ENCODE data around the gene UGT1A8.
"Not testable (repeated sequence)": the region's sequence is repeated elsewhere in the genome, so short reads cannot be mapped to it uniquely, and the experiment has no call there.

Gene UGT1A8

DNA sequence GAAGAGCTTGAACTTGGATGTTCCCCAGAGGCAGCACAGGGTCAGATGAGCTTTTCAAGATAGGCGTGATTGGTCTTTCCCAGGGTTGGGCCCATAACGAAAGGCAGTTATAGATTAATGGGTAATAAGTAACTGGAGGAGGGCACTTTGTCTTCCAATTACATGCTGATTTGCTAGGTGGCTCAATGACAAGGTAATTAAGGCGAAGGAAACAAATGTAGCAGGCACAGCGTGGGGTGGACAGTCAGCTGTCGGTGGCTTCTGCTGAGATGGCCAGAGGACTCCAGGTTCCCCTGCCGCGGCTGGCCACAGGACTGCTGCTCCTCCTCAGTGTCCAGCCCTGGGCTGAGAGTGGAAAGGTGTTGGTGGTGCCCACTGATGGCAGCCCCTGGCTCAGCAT lies 101.1 kb downstream of the UGT1A8 start, which contains the start of gene UGT1A4:
UGT1A4 (plus strand) TSS at position 185 of the 400 bp plus-strand sequence; CDS start at position 270, 85 bp downstream.
- DNase-seq (ENCODE audit: low read depth) = no peak

DNA sequence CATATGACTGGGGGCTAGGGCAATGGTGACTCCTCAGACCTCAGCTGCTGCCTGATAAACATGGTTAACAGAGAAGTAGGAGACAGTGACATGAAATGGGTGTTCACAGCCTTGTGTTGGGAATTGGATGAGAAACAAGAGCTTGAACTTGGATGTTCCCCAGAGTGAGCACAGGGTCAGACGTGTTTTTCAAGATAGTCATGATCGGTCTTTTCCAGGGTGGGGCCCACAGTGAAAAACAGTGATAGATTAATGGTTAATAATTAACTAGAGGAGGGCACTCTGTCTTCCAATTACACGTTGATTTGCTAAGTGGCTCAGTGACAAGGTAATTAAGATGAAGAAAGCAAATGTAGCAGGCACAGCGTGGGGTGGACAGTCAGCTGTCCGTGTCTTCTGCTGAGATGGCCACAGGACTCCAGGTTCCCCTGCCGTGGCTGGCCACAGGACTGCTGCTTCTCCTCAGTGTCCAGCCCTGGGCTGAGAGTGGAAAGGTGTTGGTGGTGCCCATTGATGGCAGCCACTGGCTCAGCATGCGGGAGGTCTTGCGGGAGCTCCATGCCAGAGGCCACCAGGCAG lies 111.4 kb downstream of the UGT1A8 start, which contains the start of gene UGT1A3:
UGT1A3 (plus strand) TSS at position 320 of the 579 bp plus-strand sequence; CDS start at position 405, 85 bp downstream.
- no peak for DNase-seq (ENCODE audit: low read depth)

DNA sequence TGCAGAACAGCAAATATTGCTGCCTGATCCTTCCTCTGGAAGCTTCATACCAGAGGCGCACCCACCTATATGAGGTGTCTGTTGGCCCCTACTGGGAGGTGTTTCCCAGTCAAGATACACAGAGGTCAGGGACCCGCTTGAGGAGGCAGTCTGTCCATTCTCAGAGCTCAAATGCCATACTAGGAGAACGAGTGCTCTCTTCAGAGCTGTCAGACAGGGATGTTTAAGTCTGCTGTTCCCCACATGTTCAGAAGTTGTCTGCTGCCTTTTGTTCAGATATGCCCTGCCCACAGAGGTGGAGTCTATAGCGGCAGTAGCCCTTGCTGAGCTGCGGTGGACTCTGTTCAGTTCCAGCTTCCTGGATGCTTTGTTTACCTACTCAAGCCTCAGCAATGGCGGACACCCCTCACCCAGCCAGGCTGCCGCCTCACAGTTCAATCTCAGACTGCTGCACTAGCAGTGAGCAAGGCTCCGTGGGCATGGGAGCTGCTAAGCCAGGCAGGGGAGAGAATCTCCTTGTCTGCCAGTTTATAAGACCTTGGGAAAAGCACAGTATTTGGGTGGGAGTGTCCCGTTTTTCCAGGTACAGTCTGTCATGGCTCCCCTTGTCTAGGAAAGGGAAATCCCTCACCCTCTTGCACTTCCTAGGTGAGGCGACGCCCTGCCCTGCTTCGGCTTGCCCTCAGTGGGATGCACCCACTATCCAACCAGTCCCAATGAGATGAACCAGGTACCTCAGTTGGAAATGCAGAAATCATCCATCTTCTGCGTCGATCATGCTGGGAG lies 119.6 kb downstream of the UGT1A8 start:
- not testable (repeated sequence) for DNase-seq (ENCODE audit: low read depth)

DNA sequence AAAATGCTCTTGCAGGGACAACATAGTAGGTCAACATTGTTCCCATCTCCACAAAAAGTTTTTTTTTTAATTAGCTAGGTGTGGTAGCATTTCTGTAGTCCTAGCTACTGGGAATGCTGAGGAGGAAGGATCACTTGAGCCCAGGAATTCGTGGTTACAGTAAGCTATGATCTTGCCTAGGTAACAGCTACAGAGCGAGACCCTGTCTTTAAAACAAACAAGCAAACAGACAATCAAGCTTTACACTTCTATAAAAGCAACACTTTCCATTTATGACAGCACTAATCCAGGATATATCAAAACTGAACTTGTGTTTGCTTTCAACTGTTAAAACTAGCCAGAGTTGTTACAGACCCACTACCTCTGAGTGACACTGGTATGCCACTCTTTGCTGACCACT lies 123.4 kb downstream of the UGT1A8 start:
- no peak for DNase-seq (ENCODE audit: low read depth)

DNA sequence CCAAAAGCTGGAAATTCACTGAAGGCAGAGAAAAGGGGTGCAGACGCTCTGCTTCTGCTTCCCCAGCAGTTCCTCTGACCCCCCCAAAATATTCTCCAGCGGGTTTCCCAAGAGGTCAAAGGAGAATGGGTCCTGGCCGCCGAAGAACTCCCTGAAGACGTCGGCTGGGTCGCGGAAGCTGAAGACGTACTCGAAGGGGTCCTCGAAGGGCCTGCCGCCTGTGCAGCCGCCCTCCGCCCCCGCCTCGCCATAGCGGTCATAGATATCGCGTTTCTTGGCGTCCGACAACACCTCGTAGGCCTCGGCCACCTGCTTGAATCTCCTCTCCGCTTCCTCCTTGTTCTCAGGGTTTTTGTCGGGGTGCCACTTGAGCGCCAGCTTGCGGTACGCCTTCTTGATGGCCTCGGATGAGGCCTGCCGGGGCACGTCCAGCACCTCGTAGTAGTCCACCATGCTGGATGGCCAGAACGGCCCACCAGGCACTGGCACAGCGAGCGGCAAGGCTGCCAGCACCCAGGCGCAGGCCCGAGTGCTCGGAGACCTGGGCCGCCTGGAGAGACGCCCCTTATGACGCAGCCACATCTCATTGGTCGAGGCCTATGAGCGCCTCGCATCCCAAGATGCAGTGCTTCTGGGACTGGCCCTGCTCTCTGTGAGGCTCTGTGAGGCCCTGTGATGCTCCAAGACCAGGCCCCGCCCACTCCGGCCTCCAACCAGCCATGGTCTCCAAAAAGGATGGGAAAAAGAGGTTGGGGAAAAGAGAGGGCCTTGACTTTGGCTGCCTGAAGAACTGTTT lies 126.2 kb downstream of the UGT1A8 start:
- DNase-seq (ENCODE audit: low read depth) = no peak

DNA sequence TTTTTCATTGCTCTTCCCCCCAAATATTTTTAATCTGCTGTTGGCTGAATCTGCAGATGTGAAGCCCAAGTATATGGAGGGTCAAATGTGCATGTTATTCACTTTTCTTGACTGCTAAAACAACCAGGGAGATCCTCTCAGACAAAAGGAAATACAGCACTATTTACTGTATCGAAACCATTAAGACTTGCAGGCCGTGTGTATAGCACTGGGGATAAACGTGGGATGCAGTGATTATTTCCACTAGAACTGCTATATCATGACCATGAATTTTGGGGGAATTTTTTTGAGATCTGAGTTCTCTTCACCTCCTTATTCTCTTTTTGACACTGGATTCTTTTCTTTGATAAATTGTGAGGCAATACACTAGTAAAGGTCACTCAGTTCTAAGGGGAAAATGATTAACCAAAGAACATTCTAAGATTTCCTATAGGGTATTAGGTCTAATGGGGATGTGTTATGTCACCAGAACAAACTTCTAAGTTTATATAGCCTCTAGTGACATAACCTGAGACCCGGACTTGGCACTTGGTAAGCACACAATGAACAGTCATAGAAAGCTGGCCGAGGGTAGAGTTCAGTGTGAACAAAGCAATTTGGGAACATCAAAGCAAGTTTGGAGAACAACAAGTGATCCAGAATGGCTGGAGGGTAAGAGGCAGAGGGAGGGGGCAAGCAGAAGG lies 127.8 kb downstream of the UGT1A8 start:
- no peak for DNase-seq (ENCODE audit: low read depth)

DNA sequence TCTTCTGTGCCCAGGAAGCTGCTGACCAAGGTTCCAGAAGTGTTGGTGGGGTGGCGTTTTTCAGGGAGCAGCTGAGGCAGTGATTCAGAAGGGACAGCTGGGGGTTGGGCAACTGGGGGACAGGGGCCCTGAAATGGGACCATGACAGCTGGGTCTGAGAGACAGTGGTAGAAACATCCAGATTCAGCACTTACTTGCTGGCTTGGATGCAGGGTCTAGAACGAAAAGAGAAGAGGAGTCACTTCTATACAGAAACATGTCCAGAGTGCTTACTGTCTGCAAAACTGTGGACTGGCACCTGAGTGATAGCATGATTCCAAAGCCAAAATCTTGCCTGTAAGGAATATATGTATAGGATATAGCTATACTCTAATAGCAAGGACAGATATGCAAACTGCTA lies 128.4 kb downstream of the UGT1A8 start:
- not testable (repeated sequence) for DNase-seq (ENCODE audit: low read depth)

DNA sequence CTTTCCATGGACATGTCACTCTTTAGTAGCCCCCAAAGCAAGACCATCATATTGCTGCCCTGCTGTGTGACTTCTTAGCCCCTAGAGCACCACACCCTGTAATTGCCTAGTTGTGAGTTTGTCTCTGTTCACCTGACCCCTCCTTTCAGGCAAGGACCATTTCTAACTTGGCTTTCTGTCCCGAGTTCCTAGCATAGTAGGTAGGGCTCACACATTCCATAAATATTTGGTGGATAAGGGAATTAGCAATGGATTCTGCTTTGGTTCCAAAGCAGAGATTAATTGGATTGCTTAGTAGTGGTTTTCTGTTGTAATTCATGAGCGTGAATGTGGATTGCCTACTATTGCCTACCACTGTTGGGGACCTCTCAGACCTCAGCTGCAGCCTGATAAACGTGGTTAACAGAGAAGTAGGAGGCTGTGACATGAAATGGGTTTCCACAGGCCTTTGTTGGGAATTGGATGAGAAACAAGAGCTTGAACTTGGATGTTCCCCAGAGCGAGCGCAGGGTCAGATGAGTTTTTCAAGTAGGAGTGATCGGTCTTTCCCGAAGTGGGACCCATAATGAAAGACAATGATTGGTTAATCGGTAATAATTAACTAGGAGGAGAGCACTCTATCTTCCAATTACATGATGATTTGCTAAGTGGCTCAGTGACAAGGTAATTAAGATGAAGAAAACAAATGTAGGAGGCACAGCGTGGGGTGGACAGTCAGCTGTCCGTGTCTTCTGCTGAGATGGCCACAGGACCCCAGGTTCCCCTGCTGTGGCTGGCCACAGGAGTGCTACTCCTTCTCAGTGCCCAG lies 129.2 kb downstream of the UGT1A8 start:
- no peak for DNase-seq (ENCODE audit: low read depth)

DNA sequence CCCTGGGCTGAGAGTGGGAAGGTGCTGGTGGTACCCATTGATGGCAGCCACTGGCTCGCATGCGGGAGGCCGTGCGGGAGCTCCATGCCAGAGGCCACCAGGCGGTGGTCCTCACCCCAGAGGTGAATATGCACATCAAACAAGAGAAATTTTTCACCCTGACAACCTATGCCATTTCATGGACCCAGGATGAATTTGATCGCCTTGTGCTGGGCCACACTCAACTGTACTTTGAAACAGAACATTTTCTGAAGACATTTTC lies 129.8 kb downstream of the UGT1A8 start:
- DNase-seq (ENCODE audit: low read depth) = no peak

DNA sequence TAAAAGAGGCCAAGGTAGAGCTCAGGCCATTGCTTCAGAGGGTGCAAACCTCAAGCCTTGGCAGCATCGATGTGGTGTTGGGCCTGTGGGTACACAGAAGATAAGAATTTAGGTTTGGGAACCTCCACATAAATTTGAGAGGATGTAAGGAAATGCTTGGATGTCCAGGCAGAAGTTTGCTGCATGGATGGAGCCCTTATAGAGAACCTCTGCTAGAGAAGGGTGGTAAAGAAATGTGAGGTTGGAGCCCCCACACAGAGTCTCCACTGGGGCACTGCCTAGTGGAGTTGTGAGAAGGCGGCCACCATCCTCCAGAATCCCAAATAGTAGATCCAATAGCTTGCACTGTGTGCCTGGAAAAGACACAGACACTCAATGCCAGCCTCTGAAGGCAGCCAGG lies 133.3 kb downstream of the UGT1A8 start:
- not testable (repeated sequence) for DNase-seq (ENCODE audit: low read depth)

DNA sequence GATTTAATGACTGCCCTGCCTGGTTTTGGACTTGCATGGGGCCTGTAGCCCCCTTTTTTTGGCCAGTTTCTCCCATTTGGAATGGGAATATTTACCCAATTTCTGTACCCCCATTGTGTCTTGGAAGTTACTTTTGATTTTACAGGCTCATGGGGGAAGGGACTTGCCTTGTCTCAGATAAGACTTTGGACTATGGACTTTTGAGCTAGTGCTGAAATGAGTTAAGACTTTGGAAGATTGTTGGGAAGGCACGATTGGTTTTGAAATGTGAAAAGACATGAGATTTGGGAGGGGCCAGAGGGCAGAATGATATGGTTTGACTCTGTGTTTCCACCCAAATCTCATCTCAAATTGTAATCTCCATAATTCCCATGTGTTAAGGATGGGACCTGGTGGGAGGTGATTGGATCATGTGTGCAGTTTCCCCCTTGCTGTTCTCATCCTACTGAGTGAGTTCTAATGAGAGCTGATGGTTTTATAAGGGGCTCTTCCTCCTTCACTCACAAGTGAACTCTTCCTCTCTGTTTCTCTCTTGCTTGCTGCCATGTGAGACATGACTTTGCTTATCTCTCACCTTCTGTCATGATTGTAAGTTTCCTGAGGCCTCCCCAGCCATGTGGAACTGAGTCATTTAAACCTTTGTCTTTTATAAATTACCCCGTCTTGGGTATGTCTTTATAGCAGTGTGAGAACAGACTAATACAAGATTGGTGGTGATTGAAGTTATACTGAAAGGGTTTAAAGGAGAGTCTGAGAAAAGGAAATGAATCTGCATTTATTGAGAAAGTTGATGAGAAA lies 134.0 kb downstream of the UGT1A8 start:
- DNase-seq (ENCODE audit: low read depth) = not testable (repeated sequence)

DNA sequence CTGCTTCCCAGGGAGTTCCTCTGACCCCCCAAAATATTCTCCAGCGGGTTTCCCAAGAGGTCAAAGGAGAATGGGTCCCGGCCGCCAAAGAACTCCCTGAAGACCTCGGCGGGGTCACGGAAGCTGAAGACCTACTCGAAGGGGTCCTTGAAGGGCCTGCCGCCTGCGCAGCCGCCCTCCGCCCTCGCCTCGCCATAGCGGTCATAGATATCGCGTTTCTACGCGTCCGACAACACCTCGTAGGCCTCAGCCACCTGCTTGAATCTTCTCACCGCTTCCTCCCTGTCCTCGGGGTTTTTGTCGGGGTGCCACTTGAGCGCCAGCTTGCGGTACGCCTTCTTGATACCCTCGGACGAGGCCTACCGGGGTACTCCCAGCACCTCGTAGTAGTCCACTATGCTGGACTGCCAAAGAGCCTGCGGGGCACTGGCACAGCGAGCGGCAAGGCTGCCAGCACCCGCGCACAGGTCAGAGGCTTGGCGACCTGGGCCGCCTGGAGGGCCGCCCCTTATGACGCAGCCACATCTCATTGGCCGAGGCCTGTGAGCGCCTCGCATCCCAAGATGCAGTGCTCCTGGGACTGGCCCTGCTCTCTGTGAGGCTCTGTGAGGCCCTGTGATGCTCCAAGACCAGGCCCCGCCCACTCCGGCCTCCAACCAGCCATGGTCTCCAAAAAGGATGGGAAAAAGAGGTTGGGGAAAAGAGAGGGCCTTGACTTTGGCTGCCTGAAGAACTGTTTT lies 137.6 kb downstream of the UGT1A8 start:
- DNase-seq (ENCODE audit: low read depth) = no peak

DNA sequence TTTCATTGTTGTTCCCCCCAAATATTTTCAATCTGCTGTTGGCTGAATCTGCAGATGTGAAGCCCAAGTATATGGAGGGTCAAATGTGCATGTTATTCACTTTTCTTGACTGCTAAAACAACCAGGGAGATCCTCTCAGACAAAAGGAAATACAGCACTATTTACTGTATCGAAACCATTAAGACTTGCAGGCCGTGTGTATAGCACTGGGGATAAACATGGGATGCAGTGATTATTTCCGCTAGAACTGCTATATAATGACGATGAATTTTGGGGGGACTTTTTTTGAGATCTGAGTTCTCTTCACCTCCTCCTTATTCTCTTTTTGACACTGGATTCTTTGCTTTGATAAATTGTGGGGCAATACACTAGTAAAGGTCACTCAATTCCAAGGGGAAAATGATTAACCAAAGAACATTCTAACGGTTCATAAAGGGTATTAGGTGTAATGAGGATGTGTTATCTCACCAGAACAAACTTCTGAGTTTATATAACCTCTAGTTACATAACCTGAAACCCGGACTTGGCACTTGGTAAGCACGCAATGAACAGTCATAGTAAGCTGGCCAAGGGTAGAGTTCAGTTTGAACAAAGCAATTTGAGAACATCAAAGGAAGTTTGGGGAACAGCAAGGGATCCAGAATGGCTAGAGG lies 139.1 kb downstream of the UGT1A8 start:
- no peak for DNase-seq (ENCODE audit: low read depth)

DNA sequence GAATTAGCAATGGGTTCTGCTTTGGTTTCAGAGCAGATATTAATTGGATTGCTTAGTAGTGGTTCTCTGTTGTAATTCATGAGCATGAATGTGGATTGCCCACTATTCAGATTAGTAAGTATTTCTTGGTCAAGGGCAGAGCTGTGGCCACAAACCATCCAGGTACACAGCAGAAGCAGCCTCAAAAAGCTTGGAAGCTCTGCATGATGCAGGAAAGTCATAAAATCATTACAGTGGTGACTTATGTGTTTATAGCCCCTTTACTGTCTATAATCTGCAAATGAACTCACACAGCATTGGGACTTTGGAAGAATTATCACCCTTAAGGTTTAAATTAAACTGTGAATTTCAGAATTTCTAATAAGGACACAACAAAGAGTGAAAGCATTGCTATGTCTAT lies 140.7 kb downstream of the UGT1A8 start:
- DNase-seq (ENCODE audit: low read depth) = no peak

DNA sequence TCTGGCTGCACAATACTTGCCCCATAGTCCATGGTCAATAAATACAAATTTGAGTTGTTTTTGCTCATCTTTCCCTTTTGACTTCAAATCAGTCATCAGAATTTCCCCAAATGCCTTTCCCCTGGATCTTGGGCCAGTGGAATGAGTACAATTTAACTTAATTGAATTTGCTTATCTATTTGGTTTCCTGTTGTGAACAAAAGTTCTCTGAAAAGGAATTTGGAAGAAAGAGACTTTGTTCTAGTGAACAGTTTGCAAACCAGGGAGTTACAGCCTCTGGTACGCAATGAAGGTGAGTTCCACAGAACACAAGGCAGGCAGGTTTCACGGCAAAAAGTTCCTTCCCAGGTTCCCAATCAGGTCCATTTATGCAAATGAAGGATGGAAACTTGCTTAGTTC lies 141.4 kb downstream of the UGT1A8 start:
- DNase-seq (ENCODE audit: low read depth) = no peak

DNA sequence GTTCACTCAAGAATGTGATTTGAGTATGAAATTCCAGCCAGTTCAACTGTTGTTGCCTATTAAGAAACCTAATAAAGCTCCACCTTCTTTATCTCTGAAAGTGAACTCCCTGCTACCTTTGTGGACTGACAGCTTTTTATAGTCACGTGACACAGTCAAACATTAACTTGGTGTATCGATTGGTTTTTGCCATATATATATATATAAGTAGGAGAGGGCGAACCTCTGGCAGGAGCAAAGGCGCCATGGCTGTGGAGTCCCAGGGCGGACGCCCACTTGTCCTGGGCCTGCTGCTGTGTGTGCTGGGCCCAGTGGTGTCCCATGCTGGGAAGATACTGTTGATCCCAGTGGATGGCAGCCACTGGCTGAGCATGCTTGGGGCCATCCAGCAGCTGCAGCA lies 142.6 kb downstream of the UGT1A8 start, which contains the start of gene UGT1A1:
UGT1A1 (plus strand) TSS at position 228 of the 400 bp plus-strand sequence; CDS start at position 246, 18 bp downstream.
- DNase-seq (ENCODE audit: low read depth) = no peak

DNA sequence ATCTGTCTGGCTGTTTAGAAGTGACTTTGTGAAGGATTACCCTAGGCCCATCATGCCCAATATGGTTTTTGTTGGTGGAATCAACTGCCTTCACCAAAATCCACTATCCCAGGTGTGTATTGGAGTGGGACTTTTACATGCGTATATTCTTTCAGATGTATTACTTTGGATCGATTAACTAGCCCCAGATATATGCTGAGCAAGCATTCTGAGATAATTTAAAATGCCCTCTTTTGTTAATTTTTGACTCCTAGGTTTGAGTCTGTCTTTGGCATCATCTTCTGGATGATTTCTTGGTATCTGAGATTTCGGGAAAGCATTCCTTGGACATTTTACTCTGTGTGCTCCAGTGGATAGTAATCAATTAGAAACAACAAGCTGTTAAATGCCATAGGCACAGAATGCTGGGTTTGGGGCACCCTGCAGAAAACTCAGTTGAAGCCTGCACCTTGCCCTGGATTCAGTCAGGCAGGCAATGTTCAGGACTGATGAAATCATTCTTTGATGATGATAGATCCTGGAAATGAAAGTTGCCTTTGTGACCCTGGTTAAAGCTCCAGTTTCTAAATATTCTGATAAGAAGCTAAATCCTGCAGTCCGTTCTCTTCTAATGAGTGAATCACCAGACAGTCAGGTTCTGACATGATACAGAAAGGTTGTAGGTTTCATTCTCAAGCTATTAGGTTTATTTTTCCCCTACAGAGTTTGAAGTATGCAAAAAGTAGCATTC lies 143.8 kb downstream of the UGT1A8 start:
- DNase-seq (ENCODE audit: low read depth) = no peak

DNA sequence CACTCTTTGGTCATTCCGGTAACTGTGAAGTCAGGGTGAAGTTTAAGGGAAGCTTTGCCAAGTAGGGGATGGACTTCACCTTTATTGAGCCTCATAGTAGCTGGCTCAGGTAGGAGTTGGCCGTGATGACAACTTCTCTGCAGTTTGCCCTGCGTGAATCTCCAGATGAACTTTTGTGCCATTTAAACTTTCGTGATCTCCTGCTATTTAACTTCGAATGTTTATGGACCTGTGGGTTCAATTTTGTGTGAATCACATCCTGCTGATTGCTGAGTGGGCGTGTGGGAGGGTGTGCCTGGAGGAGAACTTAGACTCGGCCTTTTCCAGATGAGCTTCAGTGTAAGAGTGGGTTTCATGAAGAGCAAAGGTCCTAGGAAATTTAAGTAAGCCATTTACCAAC lies 146.8 kb downstream of the UGT1A8 start:
- no peak for DNase-seq (ENCODE audit: low read depth)

DNA sequence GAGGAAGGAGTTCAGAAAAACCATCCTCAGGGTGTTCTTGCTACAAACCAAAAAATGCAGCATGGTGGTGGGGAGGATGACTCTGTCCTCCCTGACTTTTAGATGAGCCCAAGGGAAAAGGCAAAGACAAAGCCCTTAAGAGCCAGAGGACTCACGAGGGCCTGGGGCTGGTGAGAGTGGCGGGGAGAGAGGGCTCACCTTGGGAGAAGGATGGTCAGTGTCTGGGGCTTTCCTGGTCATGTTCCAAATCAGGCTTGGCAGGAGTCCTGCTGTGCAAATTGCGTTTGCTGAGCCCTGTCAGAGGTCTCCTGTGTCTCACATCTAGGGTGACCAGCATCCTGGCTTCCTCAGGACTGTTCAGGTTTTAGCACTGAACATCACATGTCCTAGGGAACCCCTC lies 147.3 kb downstream of the UGT1A8 start:
- no peak for DNase-seq (ENCODE audit: low read depth)
